Activated CD4-positive, alpha-beta memory T cell treated with anti-CD3 and anti-CD28 coated beads for 36 hours (primary cell): Measurements from ENCODE around the gene GRIN1. TPM values are rescaled to one million over a fixed set of nuclear protein-coding genes. Genes with fewer than 3 reads are reported as not detected.

Experiments
- CTCF ChIA-PET: fragments of 350-600 bp; sonication (Branson Sonifier 250); formaldehyde crosslinking; loops from one replicate; lab custom pipeline; 2021; ENCODE audit warnings: antibody characterized with exemption, inconsistent platforms; lab: Charles Lee
- POLR2A ChIA-PET: fragments of 350-600 bp; sonication (Branson Sonifier 250); formaldehyde crosslinking; loops from one replicate; lab custom pipeline; 2021; ENCODE audit warnings: antibody characterized with exemption; lab: Charles Lee
- DNase-seq: peaks from one replicate; pipeline ENCODE4 v3.0.0-alpha.2; 2020
- H3K27ac Mint-ChIP-seq: one replicate; pipeline ENCODE4 v1.8.0; 2021; ENCODE audit warnings: mixed read lengths
- H3K27me3 Mint-ChIP-seq: one replicate; pipeline ENCODE4 v1.8.0; 2021; ENCODE audit warnings: mixed read lengths
- H3K36me3 Mint-ChIP-seq: one replicate; pipeline ENCODE4 v1.8.0; 2021; ENCODE audit warnings: mixed read lengths
- H3K4me1 Mint-ChIP-seq: one replicate; pipeline ENCODE4 v1.8.0; 2021; ENCODE audit warnings: low read depth, mixed read lengths
- H3K4me3 Mint-ChIP-seq: one replicate; pipeline ENCODE4 v1.8.0; 2021; ENCODE audit warnings: mild to moderate bottlenecking, mixed read lengths
- H3K9me3 Mint-ChIP-seq: one replicate; pipeline ENCODE4 v1.8.0; 2021; ENCODE audit warnings: mixed read lengths
- intact Hi-C: fragments of 100-400 bp; cut with micrococcal nuclease; formaldehyde crosslinking; loops from one replicate; pipeline ENCODE4 v1.15.1; 2023
- total RNA-seq, 2 experiments: library from RNA; stranded (reverse); gene quantifications; one replicate each; pipeline ENCODE4 v1.2.3, GENCODE V29; 2021

GRIN1 gene
- total RNA-seq: not detected

GRCh38 chr9:137138722-137139467 lies at the start of gene GRIN1:
Gene GRIN1, plus strand, starts transcription at chr9:137139154. Its CDS starts 333 bp downstream, at chr9:137139487.
- POLR2A ChIA-PET: no interaction called here
- DNase-seq: no peak
- intact Hi-C loops: no loop called here
- Mint-ChIP-seq H3K9me3 (no peaks in the 10 kb centered on the region), H3K4me1 (no peaks in the 10 kb centered on the region), H3K4me3 (no peak within 1 kb of the TSS), H3K36me3 (no peaks in the 10 kb centered on the region), H3K27me3 (peaks cover 47% of the 10 kb centered on the region), H3K27ac (no peak within 1 kb of the TSS)
- CTCF ChIA-PET: interaction anchor here (0.8 kb wide), 1 partner anchor 9 kb away, joined by 3 read pairs; no protein-coding TSS in a partner anchor

GRCh38 chr9:137089232-137089947 lies 49.6 kb upstream of the GRIN1 start:
- peaks cover 34% of the 10 kb centered on the region for H3K4me1 Mint-ChIP-seq
- ChIA-PET POLR2A (interaction anchor here (0.6 kb wide), 1 partner anchor 19 kb away, joined by 4 read pairs; the partner anchor contains the start of gene SAPCD2), CTCF (interaction anchor here (1.0 to 3.9 kb wide), 4 partner anchors 43 to 147 kb away, joined by 3 to 26 read pairs (median 8); partner anchors contain the start of genes NPDC1 and RNF224)
- H3K27ac Mint-ChIP-seq: peak overlapping the region; percentile 29
- intact Hi-C loops: loop anchor here (5.0 kb wide), 1 partner anchor 242 kb away; the partner anchor contains the start of gene PHPT1
- no peaks in the 10 kb centered on the region for H3K9me3 Mint-ChIP-seq
- H3K27me3 Mint-ChIP-seq: no peaks in the 10 kb centered on the region
- no peak overlapping the region for H3K4me3 Mint-ChIP-seq
- DNase-seq: no peak
- H3K36me3 Mint-ChIP-seq: peaks cover 9% of the 10 kb centered on the region

DNA sequence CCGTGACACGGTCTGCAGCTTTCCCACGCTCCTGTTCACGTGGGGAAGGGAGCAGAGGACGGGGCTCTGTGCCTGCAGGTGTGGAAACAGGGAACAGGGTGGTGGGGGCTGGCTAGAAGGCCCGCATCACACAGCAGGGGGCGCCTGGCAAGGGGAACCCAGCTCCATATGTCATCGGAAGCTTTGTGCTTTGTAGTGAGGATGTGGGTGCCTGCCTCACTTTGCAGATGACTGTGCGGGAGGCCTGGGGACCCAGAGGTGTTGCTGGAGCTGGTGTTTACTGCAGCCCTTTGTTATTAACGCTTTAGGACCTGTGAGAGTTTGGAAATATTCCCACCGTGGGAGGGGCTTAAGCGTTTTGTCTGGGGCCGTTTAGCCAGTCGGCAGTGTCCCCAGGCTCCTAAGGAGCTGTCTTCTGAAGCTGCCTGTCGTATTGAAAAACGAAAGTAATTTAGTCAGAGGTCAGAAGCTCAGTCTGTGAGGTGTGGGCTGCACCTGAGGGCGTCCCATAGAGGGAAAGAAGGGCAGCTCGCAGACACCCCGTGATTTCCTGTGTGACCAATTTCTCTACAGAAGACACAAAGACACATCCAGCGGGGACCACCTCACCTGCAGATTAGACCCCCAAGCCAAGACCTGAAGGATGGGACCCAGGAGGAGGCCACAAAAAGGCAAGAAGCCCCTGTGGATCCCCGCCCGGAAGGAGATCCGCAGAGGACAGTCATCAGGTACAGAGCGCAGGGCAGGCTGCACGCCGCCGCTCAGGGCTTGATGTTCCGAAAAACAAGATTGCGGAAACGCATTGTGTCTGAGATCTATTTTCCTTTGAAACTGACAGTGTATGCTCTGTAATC lies 43.1 kb upstream of the GRIN1 start:
- DNase-seq: peak; percentile 93
- H3K9me3 Mint-ChIP-seq: no peaks in the 10 kb centered on the region
- peak overlapping the region; percentile 62 for H3K4me3 Mint-ChIP-seq
- ChIA-PET CTCF (interaction anchor here (0.6 to 2.7 kb wide), 38 partner anchors 8 to 763 kb away, joined by 3 to 40 read pairs (median 4); partner anchors contain the start of genes ABCA2, AJM1, CYSRT1 and DPP7), POLR2A (interaction anchor here (0.8 to 1.9 kb wide), 10 partner anchors 9 to 556 kb away, joined by 3 to 43 read pairs (median 5); partner anchors contain the start of genes DPP7, MAN1B1, SAPCD2 and TUBB4B)
- H3K27ac Mint-ChIP-seq: peak overlapping the region; percentile 84
- H3K27me3 Mint-ChIP-seq: no peaks in the 10 kb centered on the region
- intact Hi-C loops: loop anchor here (1.0 kb wide), 1 partner anchor 9 kb away; no protein-coding TSS in a partner anchor
- H3K36me3 Mint-ChIP-seq: peaks cover 31% of the 10 kb centered on the region
- H3K4me1 Mint-ChIP-seq: peaks cover 19% of the 10 kb centered on the region

DNA sequence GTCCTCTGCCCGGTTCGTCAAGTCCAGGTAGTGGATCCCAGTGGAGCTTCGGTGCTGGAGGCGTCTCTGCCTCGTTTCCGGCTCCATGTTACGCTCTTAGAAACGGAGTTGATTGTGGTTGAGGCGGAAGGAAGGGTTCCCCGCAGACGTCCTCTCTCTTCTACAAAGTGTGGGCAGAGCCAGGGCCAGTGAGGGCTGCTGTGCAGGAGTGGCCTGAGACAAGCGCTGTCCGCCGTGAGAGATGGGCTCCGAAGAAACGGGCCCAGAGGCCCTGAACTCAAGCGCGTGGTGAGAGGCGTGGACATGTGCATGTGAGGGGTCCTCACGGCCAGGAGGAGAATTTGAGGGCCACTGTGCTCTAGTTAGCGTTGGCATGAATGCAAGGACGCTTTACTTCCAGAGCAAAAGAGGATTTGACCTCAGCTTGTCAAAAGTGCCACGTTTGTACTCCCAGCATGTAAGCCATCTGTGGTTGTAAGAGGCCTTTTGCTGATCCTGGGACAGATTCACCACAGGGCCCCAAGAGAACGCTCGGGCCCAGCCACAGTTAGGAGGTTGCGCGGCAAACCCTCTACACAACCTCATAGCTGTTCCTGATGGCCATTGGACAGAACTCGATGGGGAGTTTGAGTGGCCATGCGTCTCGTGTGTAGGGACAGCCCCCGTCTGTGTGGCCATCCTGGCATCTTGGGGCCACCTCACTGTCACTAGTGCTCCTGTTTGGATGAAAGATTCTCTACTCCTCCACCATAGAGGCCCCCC lies 42.0 kb upstream of the GRIN1 start:
- H3K27ac Mint-ChIP-seq: peak overlapping the region; percentile 84

GRCh38 chr9:137097761-137098462 lies 41.0 kb upstream of the GRIN1 start:
- no peak overlapping the region for H3K27ac Mint-ChIP-seq
- H3K36me3 Mint-ChIP-seq: peaks cover 25% of the 10 kb centered on the region
- no peaks in the 10 kb centered on the region for H3K9me3 Mint-ChIP-seq
- intact Hi-C loops: no loop called here
- POLR2A ChIA-PET: no interaction called here
- no peaks in the 10 kb centered on the region for H3K27me3 Mint-ChIP-seq
- CTCF ChIA-PET: interaction anchor here (1.4 to 2.7 kb wide), 2 partner anchors 11 to 139 kb away, joined by 3 to 40 read pairs; partner anchors contain the start of gene MAN1B1
- no peak overlapping the region for H3K4me3 Mint-ChIP-seq
- peaks cover 19% of the 10 kb centered on the region for H3K4me1 Mint-ChIP-seq
- no peak for DNase-seq

More for the DNA sequence above, 42.0 kb upstream of the GRIN1 start:
- Mint-ChIP-seq H3K36me3 (peaks cover 27% of the 10 kb centered on the region), H3K4me1 (peaks cover 19% of the 10 kb centered on the region), H3K9me3 (no peaks in the 10 kb centered on the region), H3K27me3 (no peaks in the 10 kb centered on the region), H3K4me3 (peak overlapping the region; percentile 62)
- intact Hi-C loops: no loop called here
- ChIA-PET POLR2A (interaction anchor here (1.9 kb wide), 1 partner anchor 10 kb away, joined by 43 read pairs; the partner anchor contains the start of gene MAN1B1), CTCF (interaction anchor here (1.2 to 2.7 kb wide), 10 partner anchors 9 to 304 kb away, joined by 3 to 40 read pairs (median 6); partner anchors contain the start of genes ABCA2, DPP7, MAN1B1 and TPRN)
- no peak for DNase-seq

DNA sequence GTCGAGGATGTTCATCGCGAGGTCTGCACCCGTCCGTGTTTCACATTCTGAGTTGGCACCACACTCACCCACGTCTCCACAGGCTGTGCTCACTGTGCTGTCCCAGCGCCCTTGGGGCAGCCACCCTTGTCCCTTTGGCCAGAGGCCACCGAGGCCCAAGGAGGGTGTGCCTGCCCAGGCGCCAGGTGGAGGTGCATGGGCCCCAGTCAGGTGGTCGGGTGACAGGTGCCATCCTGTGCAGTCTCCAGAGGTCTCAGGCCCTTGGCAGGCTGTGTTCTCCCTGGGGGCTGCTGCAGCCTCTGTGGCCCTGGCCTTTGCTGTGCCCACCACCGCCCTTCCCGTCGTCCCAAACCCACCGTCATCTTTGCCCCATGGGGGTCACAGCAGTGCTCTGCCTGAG lies 39.7 kb upstream of the GRIN1 start:
- peaks cover 17% of the 10 kb centered on the region for H3K4me1 Mint-ChIP-seq
- POLR2A ChIA-PET: no interaction called here
- H3K4me3 Mint-ChIP-seq: no peak overlapping the region
- no peak overlapping the region for H3K27ac Mint-ChIP-seq
- peaks cover 24% of the 10 kb centered on the region for H3K36me3 Mint-ChIP-seq
- DNase-seq: no peak
- no peaks in the 10 kb centered on the region for H3K27me3 Mint-ChIP-seq
- no peaks in the 10 kb centered on the region for H3K9me3 Mint-ChIP-seq
- CTCF ChIA-PET: no interaction called here
- intact Hi-C loops: no loop called here

- H3K27me3 Mint-ChIP-seq: no peaks in the 10 kb centered on the region
- H3K4me3 Mint-ChIP-seq: no peak overlapping the region
- DNase-seq: no peak
- intact Hi-C loops: no loop called here
- peaks cover 8% of the 10 kb centered on the region for H3K36me3 Mint-ChIP-seq
- POLR2A ChIA-PET: no interaction called here
- H3K27ac Mint-ChIP-seq: no peak overlapping the region
- CTCF ChIA-PET: interaction anchor here (1.0 kb wide), 1 partner anchor 133 kb away, joined by 3 read pairs; no protein-coding TSS in a partner anchor
- no peaks in the 10 kb centered on the region for H3K4me1 Mint-ChIP-seq
- no peaks in the 10 kb centered on the region for H3K9me3 Mint-ChIP-seq
Measured at GRCh38 chr9:137103206-137103999, 35.6 kb upstream of the GRIN1 start.

DNA sequence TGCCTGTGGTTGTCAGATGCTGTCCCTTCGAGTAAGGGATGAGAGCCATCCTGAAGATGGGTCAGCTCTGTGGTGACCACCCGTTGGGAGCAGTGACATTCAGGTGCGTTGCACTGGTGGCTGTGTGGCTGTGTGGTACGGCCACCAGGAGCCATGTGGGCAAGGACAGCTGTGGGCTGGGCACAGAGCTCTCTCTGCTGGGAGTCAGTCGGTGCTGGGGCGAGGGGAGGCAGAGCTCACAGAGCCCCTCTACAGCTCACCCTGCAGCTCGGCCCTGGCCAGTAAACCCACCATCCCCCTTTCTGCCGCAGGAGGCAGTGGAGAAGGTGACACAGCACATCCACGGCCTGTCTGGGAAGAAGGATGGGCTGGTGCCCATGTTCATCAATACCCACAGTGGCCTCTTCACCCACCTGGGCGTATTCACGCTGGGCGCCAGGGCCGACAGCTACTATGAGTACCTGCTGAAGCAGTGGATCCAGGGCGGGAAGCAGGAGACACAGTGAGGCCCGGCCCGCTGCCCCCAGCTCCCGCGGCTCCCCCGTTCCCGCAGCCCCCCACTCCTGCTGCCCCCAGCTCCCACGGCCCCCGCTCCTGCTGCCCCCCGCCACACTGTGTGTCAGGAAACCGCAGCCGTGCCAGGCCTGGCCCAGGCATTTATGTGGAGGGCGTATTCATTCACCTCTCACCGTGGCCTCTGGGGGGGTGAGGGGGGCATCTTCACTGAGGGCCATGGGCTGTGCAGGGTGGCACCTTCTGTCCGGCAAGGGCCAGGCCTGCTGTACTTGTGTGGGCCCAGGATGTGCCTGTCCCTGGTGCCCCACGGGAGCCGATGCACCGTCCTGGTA lies 32.9 kb upstream of the GRIN1 start:
- peaks cover 6% of the 10 kb centered on the region for H3K36me3 Mint-ChIP-seq
- intact Hi-C loops: no loop called here

GRCh38 chr9:137106662-137107250 lies 32.2 kb upstream of the GRIN1 start:
- no peak overlapping the region for H3K4me3 Mint-ChIP-seq

More for the DNA sequence above, 32.9 kb upstream of the GRIN1 start:
- ChIA-PET POLR2A (interaction anchor here (1.2 kb wide), 1 partner anchor 83 kb away, joined by 3 read pairs; no protein-coding TSS in a partner anchor), CTCF (interaction anchor here (0.5 to 1.6 kb wide), 3 partner anchors 10 to 95 kb away, joined by 3 to 6 read pairs (median 3); no protein-coding TSS in a partner anchor)
- Mint-ChIP-seq H3K4me3 (no peak overlapping the region), H3K9me3 (no peaks in the 10 kb centered on the region), H3K27me3 (no peaks in the 10 kb centered on the region), H3K4me1 (peaks cover 2% of the 10 kb centered on the region), H3K27ac (no peak overlapping the region)
- no peak for DNase-seq

More at GRCh38 chr9:137106662-137107250, 32.2 kb upstream of the GRIN1 start:
- peaks cover 2% of the 10 kb centered on the region for H3K4me1 Mint-ChIP-seq
- H3K9me3 Mint-ChIP-seq: no peaks in the 10 kb centered on the region
- DNase-seq: no peak
- ChIA-PET CTCF (interaction anchor here (0.5 to 1.6 kb wide), 5 partner anchors 11 to 94 kb away, joined by 3 to 6 read pairs (median 3); no protein-coding TSS in a partner anchor), POLR2A (interaction anchor here (1.0 kb wide), 1 partner anchor 11 kb away, joined by 3 read pairs; no protein-coding TSS in a partner anchor)
- H3K27me3 Mint-ChIP-seq: no peaks in the 10 kb centered on the region
- H3K36me3 Mint-ChIP-seq: peaks cover 8% of the 10 kb centered on the region
- intact Hi-C loops: no loop called here
- no peak overlapping the region for H3K27ac Mint-ChIP-seq
